Lower lobe of right lung (tissue), 2 donors: Measurements from ENCODE around the gene KCNE5. TPM values are rescaled to one million over a fixed set of nuclear protein-coding genes. Genes with fewer than 3 reads are reported as not detected.
"Not testable (repeated sequence)": the region's sequence is repeated elsewhere in the genome, so short reads cannot be mapped to it uniquely, and the experiment has no call there.

ENCODE experiments used
- ATAC-seq, 2 donors: fragments of 200-7000 bp; cut with Tn5 transposase; one replicate each; pipeline ENCODE4 v1.9.1; 2020 to 2022; ENCODE audit warnings: mild to moderate bottlenecking in 2 of 2, moderate library complexity in 2 of 2
- DNase-seq: peaks from one replicate; pipeline ENCODE4 v3.0.0-alpha.2; 2020
- H3K27ac ChIP-seq: fragments of 200-600 bp; one replicate; pipeline ENCODE4 v1.8.0; 2022
- H3K27me3 ChIP-seq: fragments of 200-600 bp; one replicate; pipeline ENCODE4 v1.8.0; 2022; ENCODE audit warnings: low read depth
- H3K36me3 ChIP-seq: fragments of 200-600 bp; one replicate; pipeline ENCODE4 v1.8.0; 2022; ENCODE audit warnings: mild to moderate bottlenecking
- H3K4me1 ChIP-seq: fragments of 200-600 bp; one replicate; pipeline ENCODE4 v1.8.0; 2022
- H3K4me3 ChIP-seq: fragments of 200-600 bp; one replicate; pipeline ENCODE4 v1.8.0; 2022; ENCODE audit warnings: mild to moderate bottlenecking
- H3K9me3 ChIP-seq: fragments of 200-600 bp; one replicate; pipeline ENCODE4 v1.8.0; 2022
- CTCF ChIP-seq: fragments of 200-600 bp; IDR thresholded peaks from one replicate; pipeline ENCODE4 v1.8.0; 2022; ENCODE audit warnings: antibody characterized with exemption, mild to moderate bottlenecking
- intact Hi-C: fragments of 100-400 bp; cut with DNase I; formaldehyde crosslinking; loops from one replicate; pipeline ENCODE4 v1.11.0; 2022
- long read RNA-seq: library from polyadenylated mRNA; unstranded; transcript quantifications from one replicate; pipeline ENCODE4 v2.0.0, GENCODE V29; 2021
- total RNA-seq: library from RNA; stranded (reverse); fragmentation: NEBNext Ultra II Directional; extraction: Animal tissue kit (Norgen Biotek cat#: 25700); gene quantifications from one replicate; pipeline ENCODE4 v1.2.1, GENCODE V29; 2021
- donor health status: DM: no; HTN: yes; CAD: no; lungs with severe emphysema.

KCNE5 gene
- total RNA-seq, result not detected
- long read RNA-seq, result 0 reads

- Histone ChIP-seq H3K36me3 (no peaks in the 10 kb centered on the region), H3K4me3 (peak within 1 kb of the TSS; percentile 8), H3K27ac (no peak within 1 kb of the TSS), H3K4me1 (no peaks in the 10 kb centered on the region), H3K27me3 (no peaks in the 10 kb centered on the region), H3K9me3 (no peaks in the 10 kb centered on the region)
- intact Hi-C loops, result no loop called here
- ATAC-seq (peak; percentile 19 to 40), DNase-seq (peak; percentile 37)
- no peak for TF ChIP-seq CTCF
Measured at GRCh38 chrX:109624641-109625616, at the start of gene KCNE5. TSS of gene KCNE5 (minus strand) at chrX:109625172. CDS start at chrX:109625020, 152 bp downstream.

- ATAC-seq, result no peak
- no peaks in the 10 kb centered on the region for H3K9me3 ChIP-seq
- no peak overlapping the region for H3K27ac ChIP-seq
- H3K27me3 ChIP-seq, result no peaks in the 10 kb centered on the region
- TF ChIP-seq CTCF, result no peak
- DNase-seq, result no peak
- intact Hi-C loops, result no loop called here
- H3K4me1 ChIP-seq, result no peaks in the 10 kb centered on the region
- no peak overlapping the region for H3K4me3 ChIP-seq
- H3K36me3 ChIP-seq, result peaks cover 52% of the 10 kb centered on the region
Measured at GRCh38 chrX:109672239-109672638, 47.3 kb upstream of the KCNE5 start.

- H3K27ac ChIP-seq, intact Hi-C loops, H3K27me3 ChIP-seq, DNase-seq, H3K4me1 ChIP-seq, H3K4me3 ChIP-seq, ATAC-seq, H3K9me3 ChIP-seq: not testable (repeated sequence)
- H3K36me3 ChIP-seq, result peaks cover 56% of the 10 kb centered on the region
Measured at GRCh38 chrX:109671170-109671569, 46.2 kb upstream of the KCNE5 start.

GRCh38 chrX:109667986-109668385 is 43.0 kb upstream of the KCNE5 start:
- H3K4me1 ChIP-seq, result no peaks in the 10 kb centered on the region
- peaks cover 59% of the 10 kb centered on the region for H3K36me3 ChIP-seq
- H3K27ac ChIP-seq, result no peak overlapping the region
- H3K4me3 ChIP-seq, result no peak overlapping the region
- no peak for TF ChIP-seq CTCF
- no peaks in the 10 kb centered on the region for H3K27me3 ChIP-seq
- no peaks in the 10 kb centered on the region for H3K9me3 ChIP-seq
- DNase-seq, result no peak
- intact Hi-C loops, result no loop called here
- ATAC-seq, result no peak

GRCh38 chrX:109660435-109661143 is 35.6 kb upstream of the KCNE5 start:
- intact Hi-C loops, result no loop called here
- Histone ChIP-seq H3K27me3 (no peaks in the 10 kb centered on the region), H3K4me3 (no peak overlapping the region), H3K9me3 (no peaks in the 10 kb centered on the region), H3K36me3 (peaks cover 62% of the 10 kb centered on the region), H3K4me1 (no peaks in the 10 kb centered on the region), H3K27ac (no peak overlapping the region)
- no peak for ATAC-seq
- no peak for TF ChIP-seq CTCF
- DNase-seq, result no peak

GRCh38 chrX:109658391-109658790 is 33.4 kb upstream of the KCNE5 start:
- Histone ChIP-seq H3K4me3 (no peak overlapping the region), H3K27me3 (no peaks in the 10 kb centered on the region), H3K4me1 (no peaks in the 10 kb centered on the region), H3K27ac (no peak overlapping the region), H3K9me3 (no peaks in the 10 kb centered on the region), H3K36me3 (peaks cover 40% of the 10 kb centered on the region)
- no peak for TF ChIP-seq CTCF
- intact Hi-C loops, result no loop called here
- ATAC-seq (no peak), DNase-seq (no peak)

- ATAC-seq, DNase-seq, H3K27ac ChIP-seq, H3K4me3 ChIP-seq, intact Hi-C loops, H3K27me3 ChIP-seq, H3K4me1 ChIP-seq, H3K9me3 ChIP-seq: not testable (repeated sequence)
- peaks cover 29% of the 10 kb centered on the region for H3K36me3 ChIP-seq
Measured at GRCh38 chrX:109657364-109657763, 32.4 kb upstream of the KCNE5 start.
